ENCODE data around the gene LRRC34.
A peak's percentile ranks its signal among the peaks of the same experiment; 100 is the strongest.

Gene LRRC34

GRCh38 chr3:169812332-169813235 lies at the start of gene LRRC34, which contains the start of gene LRRIQ4:
TSS of gene LRRC34 (minus strand) at chr3:169812904. CDS start at chr3:169812548, 356 bp downstream.
TSS of gene LRRIQ4 (plus strand) at chr3:169812870. CDS start at chr3:169821922, 9,052 bp downstream.
- DNase-seq = peak; percentile 96

- DNase-seq = no peak
Measured at GRCh38 chr3:169861871-169862270, 49.2 kb upstream of the LRRC34 start.

GRCh38 chr3:169857811-169858210 lies 45.1 kb upstream of the LRRC34 start:
- no peak for DNase-seq

GRCh38 chr3:169855514-169855913 lies 42.8 kb upstream of the LRRC34 start:
- no peak for DNase-seq

GRCh38 chr3:169850618-169851017 lies 37.9 kb upstream of the LRRC34 start:
- no peak for DNase-seq

GRCh38 chr3:169848741-169849140 lies 36.0 kb upstream of the LRRC34 start:
- no peak for DNase-seq

- peak; percentile 16 for DNase-seq
Measured at GRCh38 chr3:169847896-169848295, 35.2 kb upstream of the LRRC34 start.

GRCh38 chr3:169846458-169847193 lies 33.9 kb upstream of the LRRC34 start:
- DNase-seq = no peak

- no peak for DNase-seq
Measured at GRCh38 chr3:169842960-169843359, 30.3 kb upstream of the LRRC34 start.

GRCh38 chr3:169841171-169841570 lies 28.5 kb upstream of the LRRC34 start:
- DNase-seq = no peak

GRCh38 chr3:169838511-169839030 lies 25.9 kb upstream of the LRRC34 start:
- DNase-seq = no peak

- DNase-seq = no peak
Measured at GRCh38 chr3:169836942-169837275, 24.2 kb upstream of the LRRC34 start.

- DNase-seq = no peak
Measured at GRCh38 chr3:169836078-169836941, 23.6 kb upstream of the LRRC34 start.

GRCh38 chr3:169835533-169835932 lies 22.8 kb upstream of the LRRC34 start:
- DNase-seq = no peak

GRCh38 chr3:169827712-169828111 lies 15.0 kb upstream of the LRRC34 start:
- no peak for DNase-seq

- no peak for DNase-seq
Measured at GRCh38 chr3:169825316-169825715, 12.6 kb upstream of the LRRC34 start.

GRCh38 chr3:169822983-169823382 lies 10.3 kb upstream of the LRRC34 start:
- DNase-seq = peak; percentile 34

GRCh38 chr3:169822540-169822939 lies 9.8 kb upstream of the LRRC34 start:
- peak; percentile 91 for DNase-seq

GRCh38 chr3:169822091-169822490 lies 9.4 kb upstream of the LRRC34 start:
- peak; percentile 58 for DNase-seq

GRCh38 chr3:169818316-169818715 lies 5.6 kb upstream of the LRRC34 start:
- DNase-seq = no peak

GRCh38 chr3:169815590-169816150 lies 3.0 kb upstream of the LRRC34 start:
- DNase-seq = no peak

- peak; percentile 87 for DNase-seq
Measured at GRCh38 chr3:169813757-169814517, 1.2 kb upstream of the LRRC34 start.

Measured in NCI-H774 (cell line).